Stimulated activated CD4-positive, alpha-beta T cell treated with anti-CD3 and anti-CD28 coated beads, Interleukin-1b, Interleukin-23, amount 100 ng/mL, for 24 hours (primary cell): Measurements from ENCODE around the gene HLA-DQB2.
"Not testable (repeated sequence)": the region's sequence is repeated elsewhere in the genome, so short reads cannot be mapped to it uniquely, and the experiment has no call there.

ENCODE experiments used
- DNase-seq, 4 experiments: peaks; one replicate each; pipeline ENCODE4 v3.0.0-alpha.2; 2020; ENCODE audit warnings: low read depth in 4 of 4, low spot score in 1 of 4

The HLA-DQB2 gene

DNA sequence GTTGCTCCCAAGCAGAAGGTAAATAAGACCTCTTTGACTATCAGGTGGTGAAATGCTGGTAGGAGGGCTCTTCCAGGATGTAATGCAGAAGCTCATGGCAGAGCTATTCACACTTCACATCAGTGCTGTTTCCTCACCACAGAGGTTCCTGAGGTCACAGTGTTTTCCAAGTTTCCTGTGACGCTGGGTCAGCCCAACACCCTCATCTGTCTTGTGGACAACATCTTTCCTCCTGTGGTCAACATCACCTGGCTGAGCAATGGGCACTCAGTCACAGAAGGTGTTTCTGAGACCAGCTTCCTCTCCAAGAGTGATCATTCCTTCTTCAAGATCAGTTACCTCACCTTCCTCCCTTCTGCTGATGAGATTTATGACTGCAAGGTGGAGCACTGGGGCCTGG is 17.7 kb downstream of the HLA-DQB2 start:
- not testable (repeated sequence) for DNase-seq

- no peak for DNase-seq
These were observed 18.6 kb downstream of the HLA-DQB2 start for GRCh38 chr6:32744776-32745175.

GRCh38 chr6:32742374-32742773 is 21.0 kb downstream of the HLA-DQB2 start:
- DNase-seq: no peak

- DNase-seq: no peak
These were observed 22.0 kb downstream of the HLA-DQB2 start, which contains the start of gene HLA-DQA2 for GRCh38 chr6:32741031-32741960. Gene HLA-DQA2, plus strand, starts transcription at chr6:32741391. Its CDS starts 53 bp downstream, at chr6:32741444.

DNA sequence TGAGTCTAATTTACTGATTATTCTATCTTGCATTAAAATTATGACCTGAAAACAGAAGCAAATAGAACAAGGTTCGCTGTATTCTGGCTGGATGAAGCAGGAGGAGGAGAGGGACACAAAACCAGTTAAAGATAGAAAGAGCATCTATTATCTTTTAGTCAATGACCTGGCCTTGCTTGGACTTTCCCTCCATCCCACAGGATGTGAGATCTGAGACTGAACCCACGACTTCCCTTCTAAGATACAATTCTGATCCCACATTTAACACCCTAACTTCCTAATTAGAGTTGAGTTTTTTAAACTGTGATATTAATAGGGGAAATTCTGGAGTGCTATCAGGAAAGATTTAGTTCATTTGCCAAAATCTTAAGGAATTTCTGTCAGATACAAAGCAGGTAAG is 25.2 kb downstream of the HLA-DQB2 start:
- no peak for DNase-seq

DNA sequence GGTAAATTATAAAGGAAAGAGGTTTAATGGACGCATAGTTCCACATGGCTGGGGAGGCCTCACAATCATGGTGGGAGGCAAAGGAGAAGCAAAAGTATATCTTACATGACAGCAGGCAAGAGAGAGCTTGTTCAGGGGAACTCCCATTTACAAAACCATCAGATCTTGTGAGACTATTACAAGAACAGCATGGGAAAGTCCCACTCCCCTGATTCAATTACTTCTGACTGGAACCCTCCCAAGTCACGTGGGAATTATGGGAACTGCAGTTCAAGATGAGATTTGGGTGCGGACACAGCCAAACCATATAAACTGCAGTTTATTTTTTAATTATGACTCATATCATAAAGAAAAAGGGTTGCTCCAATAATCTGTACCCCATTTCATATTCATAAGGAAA is 44.5 kb downstream of the HLA-DQB2 start:
- DNase-seq: no peak

DNA sequence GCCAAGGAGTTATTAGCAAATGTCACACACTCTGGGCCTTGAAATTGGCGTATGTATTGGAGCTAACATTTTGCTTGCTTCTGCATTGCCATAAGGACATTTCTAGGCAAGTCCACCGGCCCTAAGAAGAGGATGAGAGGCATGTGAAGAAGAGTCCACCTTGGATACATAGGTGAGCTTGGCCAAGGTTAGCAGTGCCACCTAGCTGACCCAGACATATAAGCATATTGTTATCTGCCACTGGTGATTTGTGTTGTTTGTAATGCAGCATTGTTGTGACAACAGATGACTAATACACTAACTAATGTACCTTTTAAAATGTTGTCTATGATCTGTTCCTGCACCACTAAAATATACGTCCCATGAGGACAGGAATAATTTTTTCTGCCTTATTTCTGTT is 46.9 kb downstream of the HLA-DQB2 start:
- no peak for DNase-seq

- DNase-seq: no peak
These were observed 50.1 kb downstream of the HLA-DQB2 start for GRCh38 chr6:32713241-32713640.

GRCh38 chr6:32709625-32710024 is 53.7 kb downstream of the HLA-DQB2 start:
- DNase-seq: no peak
